ENCODE data around the gene MRPS11. TPM values are rescaled to one million over a fixed set of nuclear protein-coding genes. Genes with fewer than 3 reads are reported as not detected.

MRPS11 gene
- total and polyA plus RNA-seq, 2 of the 8 experiments (the other 6 are each of a cell fraction or from before 2014, with no cell fraction given): 41.4 to 59.2 TPM

GRCh38 chr15:88428053-88428452, 39.5 kb upstream of the MRPS11 start:
- no peak overlapping the region for H4K91ac ChIP-seq (replicated peaks; ENCODE audit: insufficient read length, low read length)
- H3K23ac ChIP-seq (ENCODE audit: insufficient read length): no peak overlapping the region
- WGBS, 2 experiments (ENCODE audit: extremely low coverage in 1 of 2, insufficient coverage in 1 of 2, insufficient read length in 1 of 2, insufficient replicate concordance in 2 of 2, low coverage in 1 of 2, low lambda C conversion rate in 2 of 2, missing lambda C conversion rate in 1 of 2): 84% methylated on average over 9 of the region's 9 CpGs; no CpG with 5 or more reads in 1 of the 2 experiments
- no peak for DNase-seq (ENCODE audit: low read depth in 1 of 2, low spot score in 2 of 2)
- no peak overlapping the region for H3K56ac ChIP-seq (replicated peaks; ENCODE audit: insufficient read length, low read depth, low read length)
- no peak overlapping the region for H2BK20ac ChIP-seq (ENCODE audit: low read length)
- H2AK5ac ChIP-seq (ENCODE audit: low read depth, low read length): no peak overlapping the region
- H2BK12ac ChIP-seq (ENCODE audit: low read depth, low read length): no peak overlapping the region
- no peaks in the 10 kb centered on the region for H3K9me3 ChIP-seq (ENCODE audit: insufficient read depth in 2 of 2, low read depth in 1 of 2, low read length in 1 of 2)
- no peak overlapping the region for H3K4ac ChIP-seq (replicated peaks; ENCODE audit: insufficient read length, low read depth, low read length)
- no peak overlapping the region for H2BK120ac ChIP-seq (replicated peaks; ENCODE audit: low read depth, low read length)
- H4K8ac ChIP-seq (ENCODE audit: extremely low read depth, insufficient read depth, low read length): no peak overlapping the region
- no peak overlapping the region for H3K4me3 ChIP-seq (ENCODE audit: extremely low read depth in 1 of 4, insufficient read depth in 2 of 4, low read depth in 3 of 4, low read length in 4 of 4)
- H4K20me1 ChIP-seq (replicated peaks in 1 of 2; ENCODE audit: control insufficient read depth in 1 of 2, insufficient read depth in 2 of 2, low read length in 2 of 2): no peaks in the 10 kb centered on the region
- H3K23me2 ChIP-seq (ENCODE audit: low read depth, low read length): no peaks in the 10 kb centered on the region; the same call in 1 of the 2 replicates
- no peak overlapping the region for H3K18ac ChIP-seq (ENCODE audit: extremely low read depth, low read length)
- no peak overlapping the region for H3K4me2 ChIP-seq (ENCODE audit: insufficient read depth in 1 of 2, low read depth in 2 of 2, low read length in 2 of 2)
- CTCF ChIA-PET (ENCODE audit: partially characterized antibody): interaction anchor here (0.7 to 2.5 kb wide), 10 partner anchors 8 to 185 kb away, joined by 3 to 8 read pairs (median 4); no protein-coding TSS in a partner anchor
- no peak overlapping the region for H3K27ac ChIP-seq (ENCODE audit: low read depth, low read length)
- no peaks in the 10 kb centered on the region for H3K27me3 ChIP-seq (replicated peaks in 1 of 4; ENCODE audit: control insufficient read depth in 3 of 4, extremely low read depth in 1 of 4, insufficient read depth in 3 of 4, low read length in 3 of 4)
- POLR2A ChIA-PET (ENCODE audit: partially characterized antibody): interaction anchor here (0.9 kb wide), 1 partner anchor 27 kb away, joined by 3 read pairs; no protein-coding TSS in a partner anchor
- no peaks in the 10 kb centered on the region for H3K36me3 ChIP-seq (ENCODE audit: control insufficient read depth in 2 of 4, insufficient read depth in 4 of 4, low read length in 3 of 4)
- no peak overlapping the region for H2BK5ac ChIP-seq (ENCODE audit: low read depth, low read length)
- no peaks in the 10 kb centered on the region for H3K4me1 ChIP-seq (replicated peaks in 1 of 4; ENCODE audit: control insufficient read depth in 3 of 4, insufficient read depth in 4 of 4, low read length in 3 of 4)
- no peak overlapping the region for H3K9ac ChIP-seq (replicated peaks in 1 of 4; ENCODE audit: extremely low read depth in 1 of 4, low read depth in 3 of 4, low read length in 3 of 4)
- H3K14ac ChIP-seq (ENCODE audit: insufficient read length): no peak overlapping the region
- H4K5ac ChIP-seq (ENCODE audit: insufficient read length, low read depth, low read length): no peak overlapping the region
- no peak overlapping the region for H2BK15ac ChIP-seq (ENCODE audit: low read length)
- H2AFZ ChIP-seq (ENCODE audit: low read length): no peak overlapping the region
- H3K79me2 ChIP-seq (ENCODE audit: control insufficient read depth in 1 of 2, insufficient read depth in 2 of 2, low read length in 2 of 2): no peaks in the 10 kb centered on the region
- FAIRE-seq: no peak
- no peaks in the 10 kb centered on the region for H3K79me1 ChIP-seq (ENCODE audit: low read depth, low read length)
- TF ChIP-seq FOSL1 (IDR thresholded peaks at IDR 0.05; ENCODE audit: insufficient read depth, low read depth, low read length) (no peak), JUND (IDR thresholded peaks at IDR 0.05; ENCODE audit: low read length) (no peak), MAFK (IDR thresholded peaks at IDR 0.05; ENCODE audit: low read depth, low read length) (no peak), HDAC2 (IDR thresholded peaks at IDR 0.05; ENCODE audit: borderline replicate concordance in 1 of 2, low read depth in 2 of 2, low read length in 2 of 2) (no peak), SIRT6 (IDR thresholded peaks at IDR 0.05; ENCODE audit: low read length) (no peak), EZH2 (IDR thresholded peaks at IDR 0.05; ENCODE audit: low read depth, low read length, severe bottlenecking) (no peak), SIX5 (IDR thresholded peaks at IDR 0.05; ENCODE audit: low read depth, low read length) (no peak), CTCF (IDR thresholded peaks at IDR 0.05; ENCODE audit: control extremely low read depth in 1 of 3, insufficient read depth in 1 of 3, low read depth in 1 of 3, low read length in 3 of 3) (no peak), GTF2F1 (IDR thresholded peaks at IDR 0.05; ENCODE audit: borderline replicate concordance, low read depth, low read length) (no peak), ASH2L (IDR thresholded peaks at IDR 0.05; ENCODE audit: low read length) (no peak), TAF7 (optimal IDR thresholded peaks at IDR 0.05; ENCODE audit: borderline replicate concordance, low read depth, low read length) (no peak)

Data from H1 (cell line).